ENCODE results near the gene MIXL1. TPM values are rescaled to one million over a fixed set of nuclear protein-coding genes. Genes with fewer than 3 reads are reported as not detected.

Gene MIXL1
- total RNA-seq, 2 experiments from 2014 or later = 0.82 to 2.7 TPM

DNA sequence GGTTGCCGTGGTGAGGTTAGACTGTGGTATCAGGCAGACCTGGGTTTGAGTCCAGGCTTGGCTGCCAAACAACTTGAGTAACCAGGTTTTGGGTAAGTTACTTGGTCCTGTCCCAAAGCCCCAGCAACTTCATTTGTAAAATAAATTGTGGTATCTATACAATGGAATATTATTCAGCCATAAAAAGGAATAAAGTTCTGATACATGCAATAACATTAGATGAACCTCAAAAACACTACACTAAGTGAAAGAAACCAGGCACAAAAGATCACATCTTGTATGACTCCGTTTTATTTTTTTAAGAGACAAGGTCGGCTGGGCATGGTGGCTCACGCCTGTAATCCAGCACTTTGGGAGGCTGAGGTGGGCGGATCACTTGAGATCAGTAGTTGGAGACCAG is 16.4 kb upstream of the MIXL1 start:
- no peaks in the 10 kb centered on the region for H4K20me1 ChIP-seq (ENCODE audit: insufficient read depth, low read length)
- TF ChIP-seq EZH2phosphoT487 (IDR thresholded peaks at IDR 0.05; ENCODE audit: borderline replicate concordance, low read depth, low read length) = no peak
- TF ChIP-seq, protein P1, sequence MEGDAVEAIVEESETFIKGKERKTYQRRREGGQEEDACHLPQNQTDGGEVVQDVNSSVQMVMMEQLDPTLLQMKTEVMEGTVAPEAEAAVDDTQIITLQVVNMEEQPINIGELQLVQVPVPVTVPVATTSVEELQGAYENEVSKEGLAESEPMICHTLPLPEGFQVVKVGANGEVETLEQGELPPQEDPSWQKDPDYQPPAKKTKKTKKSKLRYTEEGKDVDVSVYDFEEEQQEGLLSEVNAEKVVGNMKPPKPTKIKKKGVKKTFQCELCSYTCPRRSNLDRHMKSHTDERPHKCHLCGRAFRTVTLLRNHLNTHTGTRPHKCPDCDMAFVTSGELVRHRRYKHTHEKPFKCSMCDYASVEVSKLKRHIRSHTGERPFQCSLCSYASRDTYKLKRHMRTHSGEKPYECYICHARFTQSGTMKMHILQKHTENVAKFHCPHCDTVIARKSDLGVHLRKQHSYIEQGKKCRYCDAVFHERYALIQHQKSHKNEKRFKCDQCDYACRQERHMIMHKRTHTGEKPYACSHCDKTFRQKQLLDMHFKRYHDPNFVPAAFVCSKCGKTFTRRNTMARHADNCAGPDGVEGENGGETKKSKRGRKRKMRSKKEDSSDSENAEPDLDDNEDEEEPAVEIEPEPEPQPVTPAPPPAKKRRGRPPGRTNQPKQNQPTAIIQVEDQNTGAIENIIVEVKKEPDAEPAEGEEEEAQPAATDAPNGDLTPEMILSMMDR (conservative IDR thresholded peaks at IDR 0.05; ENCODE audit: low read length) = no peak

DNA sequence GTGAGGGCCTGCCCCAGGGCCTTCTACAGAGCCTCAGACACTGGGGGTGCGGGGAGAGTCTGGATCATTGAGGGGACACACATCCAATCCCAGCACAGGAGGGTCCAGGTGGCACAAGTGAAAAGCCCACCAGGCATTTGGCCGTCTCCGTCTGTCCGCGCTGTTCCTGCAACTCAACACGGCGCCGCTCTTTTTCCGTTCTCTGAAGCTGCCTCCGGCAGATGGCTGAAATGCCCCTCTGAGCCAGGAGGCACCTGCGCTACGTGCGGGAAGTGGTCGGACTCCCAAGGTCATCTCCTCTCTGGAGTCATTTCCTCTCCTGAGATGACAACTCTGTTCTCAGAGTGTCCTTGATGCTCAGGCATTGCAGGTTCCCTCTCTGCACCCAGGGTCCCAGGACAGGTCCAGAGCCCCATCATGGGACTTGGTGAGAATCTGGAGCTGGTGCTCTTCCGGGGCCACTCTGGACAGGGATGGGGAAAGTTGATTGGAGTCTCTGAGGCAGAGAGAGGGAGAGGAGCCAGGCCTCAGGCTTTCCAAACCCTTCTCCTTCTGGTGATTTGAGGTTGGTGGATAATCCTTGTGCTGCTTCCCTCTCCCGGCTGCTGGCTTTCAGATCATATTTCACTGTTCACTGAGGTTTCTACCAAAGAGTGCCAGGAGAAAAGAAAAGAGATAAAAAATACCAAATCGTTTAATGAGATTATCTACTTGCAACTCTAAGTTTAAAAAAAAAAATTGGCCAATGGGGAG is 14.0 kb upstream of the MIXL1 start:
- Histone ChIP-seq H3K9me2 (ENCODE audit: insufficient read depth, low read length) (no peaks in the 10 kb centered on the region), H2AFZ (ENCODE audit: low read length) (no peak overlapping the region), H4K20me1 (ENCODE audit: insufficient read depth, low read length) (no peaks in the 10 kb centered on the region), H3K36me3 (ENCODE audit: insufficient read depth, low read length) (no peaks in the 10 kb centered on the region), H3K9me3 (ENCODE audit: low read length) (no peaks in the 10 kb centered on the region), H3K4me1 (ENCODE audit: insufficient read depth, low read length, poor library complexity, severe bottlenecking) (peaks cover 10% of the 10 kb centered on the region), H3K27ac (ENCODE audit: low read depth, low read length, poor library complexity, severe bottlenecking) (no peak overlapping the region), H3K4me3 (ENCODE audit: low read depth, low read length, poor library complexity, severe bottlenecking) (no peak overlapping the region), H3K4me2 (ENCODE audit: low read length) (no peak overlapping the region), H3K79me2 (ENCODE audit: insufficient read depth, low read depth, low read length) (no peaks in the 10 kb centered on the region)
- DNase-seq (ENCODE audit: low spot score) = no peak
- TF ChIP-seq, protein P1 (conservative IDR thresholded peaks at IDR 0.05; ENCODE audit: low read length) = no peak
- no peak for TF ChIP-seq EZH2phosphoT487 (IDR thresholded peaks at IDR 0.05; ENCODE audit: borderline replicate concordance, low read depth, low read length)
- ChIA-PET POLR2A (interaction anchor here (0.5 kb wide), 1 partner anchor 439 kb away, joined by 3 read pairs; no protein-coding TSS in a partner anchor), CTCF (ENCODE audit: unreplicated experiment) (no interaction called here)
- BruUV-seq (replicated peaks) = no TSS peak
- intact Hi-C loops (cut with micrococcal nuclease; ENCODE audit: unreplicated experiment) = no loop called here

More for the DNA sequence above, 16.4 kb upstream of the MIXL1 start:
- no peaks in the 10 kb centered on the region for H3K36me3 ChIP-seq (ENCODE audit: insufficient read depth, low read length)
- no peaks in the 10 kb centered on the region for H3K9me2 ChIP-seq (ENCODE audit: insufficient read depth, low read length)
- no peak overlapping the region for H2AFZ ChIP-seq (ENCODE audit: low read length)
- intact Hi-C loops (cut with micrococcal nuclease; ENCODE audit: unreplicated experiment) = no loop called here
- no TSS peak for BruUV-seq (replicated peaks)
- H3K4me2 ChIP-seq (ENCODE audit: low read length) = no peak overlapping the region
- ChIA-PET POLR2A (no interaction called here), CTCF (ENCODE audit: unreplicated experiment) (no interaction called here)
- H3K4me3 ChIP-seq (ENCODE audit: low read depth, low read length, poor library complexity, severe bottlenecking) = no peak overlapping the region
- H3K4me1 ChIP-seq (ENCODE audit: insufficient read depth, low read length, poor library complexity, severe bottlenecking) = peaks cover 28% of the 10 kb centered on the region
- H3K79me2 ChIP-seq (ENCODE audit: insufficient read depth, low read depth, low read length) = no peaks in the 10 kb centered on the region
- DNase-seq (ENCODE audit: low spot score) = no peak
- H3K27ac ChIP-seq (ENCODE audit: low read depth, low read length, poor library complexity, severe bottlenecking) = no peak overlapping the region
- no peaks in the 10 kb centered on the region for H3K9me3 ChIP-seq (ENCODE audit: low read length)

GRCh38 chr1:226210571-226211176 is 12.8 kb upstream of the MIXL1 start:
- H3K4me1 ChIP-seq (ENCODE audit: insufficient read depth, low read length, poor library complexity, severe bottlenecking) = peaks cover 22% of the 10 kb centered on the region
- no peak for TF ChIP-seq EZH2phosphoT487 (IDR thresholded peaks at IDR 0.05; ENCODE audit: borderline replicate concordance, low read depth, low read length)
- TF ChIP-seq, protein P1 (conservative IDR thresholded peaks at IDR 0.05; ENCODE audit: low read length) = no peak
- BruUV-seq (replicated peaks) = no TSS peak
- POLR2A ChIA-PET = interaction anchor here (0.7 to 1.8 kb wide), 6 partner anchors 9 to 122 kb away, joined by 3 to 10 read pairs (median 4); partner anchors contain the start of gene LIN9
- H3K9me3 ChIP-seq (ENCODE audit: low read length) = no peaks in the 10 kb centered on the region
- CTCF ChIA-PET (ENCODE audit: unreplicated experiment) = interaction anchor here (0.7 to 1.1 kb wide), 3 partner anchors 10 to 32 kb away, joined by 3 to 4 read pairs (median 3); no protein-coding TSS in a partner anchor
- H2AFZ ChIP-seq (ENCODE audit: low read length) = no peak overlapping the region
- no peaks in the 10 kb centered on the region for H4K20me1 ChIP-seq (ENCODE audit: insufficient read depth, low read length)
- H3K4me2 ChIP-seq (ENCODE audit: low read length) = no peak overlapping the region
- no peak overlapping the region for H3K27ac ChIP-seq (ENCODE audit: low read depth, low read length, poor library complexity, severe bottlenecking)
- no peaks in the 10 kb centered on the region for H3K9me2 ChIP-seq (ENCODE audit: insufficient read depth, low read length)
- H3K4me3 ChIP-seq (ENCODE audit: low read depth, low read length, poor library complexity, severe bottlenecking) = no peak overlapping the region
- DNase-seq (ENCODE audit: low spot score) = no peak
- no peaks in the 10 kb centered on the region for H3K79me2 ChIP-seq (ENCODE audit: insufficient read depth, low read depth, low read length)
- no peaks in the 10 kb centered on the region for H3K36me3 ChIP-seq (ENCODE audit: insufficient read depth, low read length)
- intact Hi-C loops (cut with micrococcal nuclease; ENCODE audit: unreplicated experiment) = no loop called here
